Thyroid gland (tissue), 4 donors: ENCODE measurements around the gene CAPG.

ENCODE experiments used
- CTCF ChIP-seq, 6 experiments: fragments of 200-600 bp in 3 of 6; fragments of 450-650 bp in 3 of 6; sonication (generic) in 3 of 6; IDR thresholded peaks; one replicate each; pipeline ENCODE4 v1.5.1; 2016 to 2019; ENCODE audit warnings: antibody characterized with exemption in 6 of 6, mild to moderate bottlenecking in 2 of 6, inconsistent platforms in 1 of 6, moderate library complexity in 1 of 6
- POLR2A ChIP-seq, 2 donors: fragments of 450-650 bp; IDR thresholded peaks; one replicate each; pipeline ENCODE4 v1.6.1; 2017; ENCODE audit warnings: antibody characterized with exemption in 2 of 2, mild to moderate bottlenecking in 2 of 2, moderate library complexity in 1 of 2

GRCh38 chr2:85395912-85396475 is 14.2 kb downstream of the CAPG start:
- TF ChIP-seq CTCF (IDR thresholded peaks at IDR 0.05), result no peak
- no peak for TF ChIP-seq POLR2A (IDR thresholded peaks at IDR 0.05)
